Activated CD4-positive, alpha-beta T cell treated with anti-CD3 and anti-CD28 coated beads, Interleukin-2, Interleukin-6, amounts not matched to agents 100 ng/mL and 50 ng/mL, durations not matched to agents 16 hours and 8 hours (primary cell): ENCODE results near the gene KRTAP1-3.
"Not testable (repeated sequence)": the region's sequence is repeated elsewhere in the genome, so short reads cannot be mapped to it uniquely, and the experiment has no call there.

Experiments used
- DNase-seq: peaks from one replicate; pipeline ENCODE4 v3.0.0-alpha.2; 2020

KRTAP1-3 gene

GRCh38 chr17:41054025-41054424 lies 19.4 kb upstream of the KRTAP1-3 start:
- DNase-seq: no peak

GRCh38 chr17:41052566-41052965 lies 17.9 kb upstream of the KRTAP1-3 start:
- no peak for DNase-seq

DNA sequence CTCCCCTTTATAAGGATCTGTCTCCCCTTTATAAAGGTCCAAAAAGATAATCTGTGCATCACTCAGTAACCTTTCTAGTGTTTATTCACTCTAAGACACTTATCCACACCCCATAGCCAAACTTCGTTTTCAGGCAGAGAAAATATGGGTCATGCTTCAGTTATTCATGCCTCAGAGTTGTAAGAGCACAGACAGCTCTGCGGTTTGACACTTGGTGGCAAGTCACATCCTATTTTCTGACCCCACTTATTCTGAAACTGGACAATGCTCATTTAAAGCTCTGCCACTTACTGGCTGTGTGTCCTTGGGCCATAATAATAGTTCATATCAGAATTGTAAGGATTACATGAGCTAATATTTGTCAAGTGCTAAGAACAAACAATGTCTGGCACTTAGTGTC lies 14.4 kb upstream of the KRTAP1-3 start:
- DNase-seq: no peak

DNA sequence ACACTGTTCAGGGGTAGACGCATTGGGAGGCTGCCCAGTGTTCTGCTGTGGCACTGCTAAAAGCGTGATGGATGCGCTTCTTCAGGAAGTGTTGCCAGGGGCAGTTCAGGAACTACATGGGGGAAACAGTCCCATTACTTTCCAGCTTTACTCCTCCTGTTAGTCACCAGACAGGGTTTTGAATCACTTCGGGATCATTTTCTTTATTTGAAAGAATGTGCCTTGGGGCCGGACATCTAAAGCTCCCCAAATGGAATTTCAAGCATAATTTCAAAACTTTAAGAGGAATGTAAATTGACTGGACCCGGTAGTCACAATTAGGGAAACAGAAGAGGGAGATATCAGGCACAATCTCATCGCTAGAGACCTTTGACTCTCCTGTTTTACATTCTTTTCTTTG lies 13.8 kb upstream of the KRTAP1-3 start:
- DNase-seq: no peak

DNA sequence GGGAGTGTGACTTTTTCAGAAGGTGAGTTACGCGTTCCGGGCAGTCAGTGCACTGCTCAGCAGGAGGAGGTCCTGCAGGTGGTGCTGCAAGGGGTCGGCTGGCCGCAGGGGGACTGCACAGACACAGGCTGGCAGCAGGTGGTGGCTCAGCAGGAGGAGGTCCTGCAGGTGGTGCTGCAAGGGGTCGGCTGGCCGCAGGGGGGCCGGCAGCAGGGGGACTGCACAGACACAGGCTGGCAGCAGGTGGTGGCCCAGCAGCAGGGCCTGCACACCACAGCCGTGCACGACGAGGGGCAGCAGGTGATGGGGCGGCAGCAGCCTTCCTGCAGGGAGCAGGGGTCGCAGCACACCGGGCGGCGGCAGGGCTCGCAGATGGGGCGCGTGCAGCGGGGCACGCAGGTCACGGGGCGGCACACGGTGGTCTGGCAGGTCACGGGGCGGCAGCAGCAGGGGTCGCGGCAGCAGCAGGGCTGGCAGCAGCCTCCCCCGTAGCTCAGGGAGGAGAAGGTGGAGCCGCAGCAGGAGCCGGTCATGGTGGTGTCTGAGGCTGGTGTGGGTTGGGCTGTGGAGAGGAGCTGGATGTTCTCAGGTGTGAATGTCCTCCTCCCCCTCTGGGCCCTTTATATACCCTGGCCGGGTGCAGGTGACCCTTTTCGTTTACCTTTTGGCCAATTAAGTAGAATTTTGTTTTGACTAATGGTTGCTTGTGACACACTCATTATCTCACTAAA lies 12.2 kb upstream of the KRTAP1-3 start, which contains the start of gene KRTAP2-1:
KRTAP2-1 (minus strand) TSS at position 582 of the 731 bp plus-strand sequence; CDS start at position 533, 49 bp downstream.
- DNase-seq: not testable (repeated sequence)

DNA sequence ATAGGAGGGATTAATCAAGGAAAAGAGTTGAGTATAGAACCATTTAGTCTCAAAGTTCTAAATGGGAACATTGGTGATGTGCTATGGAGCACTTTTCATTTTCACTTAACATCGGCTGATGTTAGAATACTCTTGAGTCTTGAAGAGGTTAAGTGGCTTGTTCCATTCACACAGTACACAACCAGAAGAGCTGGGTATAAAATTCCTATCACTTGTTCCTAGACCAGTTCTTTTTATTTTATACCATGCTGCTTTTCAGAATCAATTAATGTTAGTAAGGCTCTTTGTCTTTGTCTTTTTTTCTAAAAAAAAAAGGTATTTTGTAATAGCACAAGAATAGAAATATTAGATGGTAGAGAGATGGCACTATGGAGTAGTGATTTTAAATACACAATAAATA lies 8.3 kb upstream of the KRTAP1-3 start:
- DNase-seq: no peak

- DNase-seq: not testable (repeated sequence)
These were observed 6.3 kb upstream of the KRTAP1-3 start, which contains the start of gene KRTAP1-1 for GRCh38 chr17:41040783-41041571. Gene KRTAP1-1, minus strand, starts transcription at chr17:41041450. Its CDS starts 53 bp downstream, at chr17:41041397.

- no peak for DNase-seq
These were observed 3.2 kb upstream of the KRTAP1-3 start for GRCh38 chr17:41037853-41038350.

DNA sequence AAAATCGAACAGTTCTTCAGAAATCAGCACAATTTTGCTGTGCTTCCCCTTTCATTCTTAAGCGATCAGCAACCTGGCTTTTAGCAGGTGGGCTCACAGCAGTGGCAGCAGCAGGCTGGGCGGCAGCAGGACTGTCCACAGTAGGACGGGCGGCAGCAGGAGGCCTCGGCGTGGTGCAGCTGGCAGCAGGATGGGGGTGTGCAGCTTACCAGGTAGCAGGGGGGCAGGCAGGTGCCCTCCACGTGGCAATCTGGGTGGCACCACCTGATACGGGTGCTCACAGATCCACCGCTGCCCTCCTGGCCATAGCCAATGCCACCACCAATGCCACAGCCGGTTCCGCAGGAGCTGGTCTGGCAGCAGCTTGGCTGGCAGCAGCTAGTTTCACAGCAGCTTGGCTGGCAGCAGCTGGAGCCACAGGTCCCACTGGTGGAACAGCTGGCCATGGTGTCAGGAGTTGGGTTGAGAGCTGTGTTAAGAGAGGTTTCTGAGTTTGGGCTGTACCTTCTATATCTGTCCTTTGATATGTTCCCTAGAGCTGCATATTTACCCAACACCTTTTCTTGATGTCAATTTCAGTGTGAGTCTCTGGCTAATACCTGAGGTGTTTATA lies 4.9 kb downstream of the KRTAP1-3 start, which contains the start of gene KRTAP1-4:
KRTAP1-4 (minus strand) TSS at position 563 of the 613 bp plus-strand sequence; CDS start at position 446, 117 bp downstream.
- no peak for DNase-seq

DNA sequence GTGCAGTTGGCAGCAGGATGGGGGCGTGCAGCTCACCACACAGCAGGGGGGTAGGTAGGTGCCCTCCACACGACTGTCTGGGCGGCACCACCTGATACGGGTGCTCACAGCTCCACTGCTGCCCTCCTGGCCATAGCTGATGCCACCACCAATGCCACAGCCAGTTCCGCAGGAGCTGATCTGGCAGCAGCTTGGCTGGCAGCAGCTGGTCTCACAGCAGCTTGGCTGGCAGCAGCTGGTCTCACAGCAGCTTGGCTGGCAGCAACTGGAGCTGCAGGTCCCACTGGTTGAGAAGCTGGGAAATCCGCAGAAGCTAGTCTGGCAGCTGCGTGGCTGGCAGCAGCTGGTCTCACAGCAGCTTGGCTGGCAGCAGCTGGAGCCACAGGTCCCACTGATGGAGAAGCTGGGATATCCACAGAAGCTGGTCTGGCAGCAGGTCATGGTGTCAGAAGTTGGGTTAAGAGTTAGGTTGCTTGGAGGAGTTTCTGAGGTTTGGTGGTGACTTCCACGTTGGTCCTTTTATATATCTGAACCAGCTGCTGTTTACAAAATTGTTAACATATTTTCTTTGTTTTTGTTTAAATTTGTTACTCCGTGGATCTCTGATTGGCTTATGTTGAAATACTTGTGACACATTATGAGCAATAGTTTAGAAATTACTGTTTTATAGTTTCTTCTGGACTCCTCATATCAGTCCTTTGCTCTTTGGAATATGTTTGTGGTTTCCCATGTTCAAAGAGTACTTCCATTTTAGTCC lies 7.8 kb downstream of the KRTAP1-3 start, which contains the start of gene KRTAP1-5:
KRTAP1-5 (minus strand) TSS at position 494 of the 757 bp plus-strand sequence; CDS start at position 441, 53 bp downstream.
- DNase-seq: no peak

DNA sequence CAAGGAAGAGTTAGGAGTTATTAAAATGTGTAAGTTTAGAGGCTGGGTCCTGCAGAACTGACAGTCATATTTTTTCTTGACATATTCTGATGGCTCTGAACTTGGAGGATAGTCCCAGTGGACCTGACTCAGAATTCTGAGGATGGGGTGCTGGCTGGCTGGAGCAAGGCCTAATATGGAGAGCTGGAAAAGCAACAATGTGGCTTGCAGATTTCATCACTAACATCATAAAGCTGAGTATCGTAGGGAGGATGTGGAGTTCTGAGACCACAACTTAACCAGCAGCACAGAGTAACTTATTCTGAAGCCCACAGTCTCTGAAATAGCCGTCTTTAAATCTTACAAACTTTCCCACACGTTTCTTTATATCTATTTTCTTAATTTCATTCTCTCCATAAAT lies 10.0 kb downstream of the KRTAP1-3 start:
- no peak for DNase-seq

DNA sequence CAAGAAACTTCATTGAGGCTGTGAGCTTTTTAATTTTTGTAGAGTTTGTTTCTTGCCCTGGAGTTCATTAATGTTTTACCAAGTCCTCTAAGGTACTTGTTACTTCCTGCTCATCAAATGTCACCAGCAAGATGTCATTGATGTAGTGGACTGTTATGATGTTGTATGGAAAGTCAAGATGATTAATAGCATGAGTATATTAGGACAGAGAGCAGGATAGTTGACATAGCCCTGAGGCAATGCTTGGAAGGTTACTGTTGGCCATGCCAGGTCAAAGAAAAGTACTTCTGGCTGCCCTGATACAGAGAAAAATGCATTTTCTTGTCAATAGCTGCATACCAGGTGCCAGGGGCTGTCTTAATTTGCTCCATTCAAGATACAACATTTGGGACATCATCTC lies 14.3 kb downstream of the KRTAP1-3 start:
- no peak for DNase-seq

DNA sequence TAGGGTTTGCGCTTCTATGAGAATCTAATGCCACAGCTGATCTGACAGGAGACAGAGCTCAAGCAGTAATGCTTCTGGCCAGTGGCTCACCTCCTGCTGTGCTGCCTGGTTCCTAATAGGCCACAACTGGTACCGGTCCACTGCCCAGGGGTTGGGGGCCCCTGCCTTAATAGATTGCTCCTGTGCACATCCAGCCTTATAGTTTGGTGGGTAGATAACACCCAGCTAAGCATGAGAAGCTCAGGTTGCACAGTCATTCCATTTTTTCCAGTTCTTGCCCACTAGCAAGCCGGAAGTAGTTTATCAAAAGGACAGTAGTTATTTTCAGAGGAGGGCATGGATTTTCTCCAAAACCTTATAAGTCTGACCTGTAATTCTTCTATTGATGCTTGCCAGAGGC lies 15.3 kb downstream of the KRTAP1-3 start:
- DNase-seq: no peak

GRCh38 chr17:41018541-41018940 lies 16.1 kb downstream of the KRTAP1-3 start:
- no peak for DNase-seq

- no peak for DNase-seq
These were observed 18.0 kb downstream of the KRTAP1-3 start for GRCh38 chr17:41016578-41017215.

DNA sequence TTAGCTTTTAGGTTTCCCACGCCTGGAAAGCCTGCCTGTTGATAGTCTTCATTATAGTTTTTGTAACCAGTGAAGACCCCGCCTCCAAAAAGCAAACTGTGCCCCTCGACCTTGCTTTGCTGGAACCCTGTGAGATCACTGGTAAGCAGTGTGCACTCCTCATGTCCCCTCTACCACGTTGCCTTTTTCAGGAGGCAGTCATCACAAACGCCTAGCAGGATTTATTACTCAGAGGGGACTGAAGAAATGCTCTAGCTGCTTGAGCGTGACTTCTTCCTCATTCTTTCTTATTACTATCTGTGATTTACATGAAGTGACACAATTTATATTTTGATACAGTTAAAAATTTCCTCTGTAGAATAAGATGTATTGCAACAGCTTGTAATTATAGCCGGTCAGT lies 19.2 kb downstream of the KRTAP1-3 start:
- no peak for DNase-seq

DNA sequence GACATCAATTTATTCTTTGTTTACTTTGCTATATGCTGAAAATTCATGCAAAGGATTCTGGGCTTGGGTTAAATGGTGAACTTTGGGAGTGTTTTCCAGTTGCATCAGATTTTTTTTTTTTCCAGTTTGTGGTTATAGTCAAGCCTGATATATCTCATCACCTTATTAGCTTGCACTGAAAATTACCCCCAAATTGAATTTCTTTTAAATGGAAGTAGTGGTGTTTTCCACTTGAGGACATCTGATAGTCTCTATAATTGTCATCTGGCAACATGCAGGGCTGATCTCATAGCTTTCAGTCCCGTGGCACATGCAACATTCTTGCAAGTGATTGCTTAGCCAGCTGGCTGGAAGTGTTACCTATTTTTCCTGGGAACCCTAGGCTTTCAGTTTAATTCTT lies 21.1 kb downstream of the KRTAP1-3 start:
- DNase-seq: no peak

- DNase-seq: no peak
These were observed 21.5 kb downstream of the KRTAP1-3 start for GRCh38 chr17:41013181-41013580.

DNA sequence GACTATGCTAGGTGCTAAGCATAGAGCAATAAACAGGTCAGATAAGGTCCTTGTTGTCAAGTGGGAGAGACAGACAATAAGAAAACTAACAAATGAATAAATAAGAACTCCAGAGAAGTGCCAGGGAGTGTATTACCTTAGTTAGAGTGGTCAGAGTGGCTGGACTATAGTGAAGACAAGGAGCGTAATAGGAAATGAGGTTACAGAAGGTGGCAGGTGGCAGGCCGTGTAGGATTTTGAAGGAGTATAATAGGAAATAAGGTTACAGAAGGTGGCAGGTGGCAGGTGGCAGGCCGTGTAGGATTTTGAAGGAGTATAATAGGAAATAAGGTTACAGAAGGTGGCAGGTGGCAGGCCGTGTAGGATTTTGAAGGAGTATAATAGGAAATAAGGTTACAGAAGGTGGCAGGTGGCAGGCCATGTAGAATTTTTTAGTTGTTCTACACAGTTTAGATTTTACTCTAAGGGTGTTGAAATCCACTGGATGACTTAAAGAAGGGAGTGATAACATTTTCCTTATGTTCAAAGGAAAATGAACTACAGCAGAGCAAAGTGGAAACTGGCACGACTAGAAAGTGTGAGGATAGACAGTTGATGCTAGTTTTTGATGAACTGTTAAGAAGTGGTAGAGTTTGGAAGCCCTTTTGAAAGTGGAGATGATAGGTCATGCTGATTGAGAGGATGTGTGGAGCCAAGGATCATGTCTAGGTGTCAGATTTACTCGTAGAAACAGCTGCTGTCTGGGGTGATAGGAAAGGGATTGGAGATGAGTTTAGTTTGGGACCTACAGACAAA lies 22.2 kb downstream of the KRTAP1-3 start:
- no peak for DNase-seq

DNA sequence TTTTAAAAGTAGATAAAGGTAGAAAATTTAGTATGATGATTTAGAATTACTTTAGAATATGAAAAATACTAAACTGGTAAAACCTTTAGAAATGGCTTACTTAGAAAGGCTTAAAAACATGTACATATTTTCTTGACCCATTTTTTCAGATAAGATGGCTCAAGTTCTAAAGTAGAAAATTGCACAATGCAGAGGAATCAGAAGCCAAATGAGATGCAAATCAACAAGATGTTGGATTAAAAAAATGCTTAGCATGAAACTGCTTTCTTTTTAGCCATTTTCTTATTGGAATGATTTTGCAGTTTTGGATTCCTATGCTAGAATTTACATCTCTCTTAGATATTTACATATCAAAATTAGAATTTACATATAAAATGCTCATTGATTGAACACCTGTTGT lies 24.2 kb downstream of the KRTAP1-3 start:
- DNase-seq: no peak

DNA sequence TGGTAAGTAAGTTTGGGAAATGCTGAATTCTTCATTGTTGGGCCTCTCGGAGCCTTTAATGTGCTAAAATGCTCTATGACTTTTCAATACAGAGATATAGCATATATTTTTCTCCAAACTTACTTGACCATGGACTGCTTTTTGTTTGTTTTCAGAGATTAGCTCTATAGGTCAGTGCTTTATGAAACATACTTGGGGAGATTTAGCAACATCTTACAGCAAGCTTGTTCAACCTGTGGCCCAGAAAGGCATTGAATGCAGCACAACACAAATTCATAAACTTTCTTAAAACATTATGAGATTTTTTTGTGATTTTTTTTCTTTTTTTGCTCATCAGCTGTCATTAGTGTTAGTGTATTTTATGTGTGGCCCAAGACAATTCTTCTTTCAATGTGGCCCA lies 24.7 kb downstream of the KRTAP1-3 start:
- no peak for DNase-seq
